ENCODE data around the gene AMPD3.

AMPD3 gene

DNA sequence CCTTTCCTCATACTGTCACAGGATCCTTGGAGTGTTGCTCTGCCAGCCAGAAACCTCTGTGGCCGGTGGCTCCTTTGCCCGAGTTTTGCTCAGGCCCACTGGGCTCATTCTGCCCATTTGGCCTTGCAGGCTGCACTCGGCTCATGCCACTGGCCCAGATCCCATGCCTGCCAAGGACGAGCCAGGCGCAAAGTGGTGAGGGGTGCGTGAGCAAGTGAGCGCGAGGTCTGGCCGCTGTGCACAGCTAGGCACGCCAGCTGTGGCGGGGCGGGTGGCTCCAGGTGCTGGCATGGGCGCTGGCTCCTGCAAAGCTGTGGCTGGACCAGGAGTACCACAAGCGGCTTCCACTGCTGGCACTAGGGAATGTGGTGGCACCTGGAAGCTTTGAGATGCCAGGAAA is 88.7 kb downstream of the AMPD3 start:
- DNase-seq: no peak

GRCh38 chr11:10544491-10545465 is 89.7 kb downstream of the AMPD3 start:
- no peak for DNase-seq

GRCh38 chr11:10550503-10551289 is 95.6 kb downstream of the AMPD3 start:
- no peak for DNase-seq

- DNase-seq: no peak
Measured at GRCh38 chr11:10551290-10551592, 96.2 kb downstream of the AMPD3 start.

- DNase-seq: no peak
Measured at GRCh38 chr11:10551845-10552352, 96.8 kb downstream of the AMPD3 start.

GRCh38 chr11:10556590-10556989 is 101.5 kb downstream of the AMPD3 start:
- no peak for DNase-seq

Measured in activated gamma-delta T cell treated with Interleukin-2 at 50 U/mL for 16 hours (primary cell).